Mesenchymal stem cell (in vitro differentiated cells and primary cell): ENCODE results near the gene B3GLCT.
A peak's percentile ranks its signal among the peaks of the same experiment; 100 is the strongest.

Experiments
- DNase-seq: peaks from one replicate; pipeline ENCODE4 v3.0.0-alpha.2; 2013
- H2AFZ ChIP-seq: one replicate; pipeline ENCODE4 v1.6.1; 2013; ENCODE audit warnings: low read depth, mild to moderate bottlenecking, control low read depth, inconsistent platforms, low read length, moderate library complexity
- H2AK5ac ChIP-seq: 2 replicates; pipeline ENCODE4 v1.6.1; 2013; ENCODE audit warnings: low read length, moderate library complexity, mild to moderate bottlenecking, inconsistent platforms; ENCODE audit not compliant: severe bottlenecking
- H2BK120ac ChIP-seq: one replicate; pipeline ENCODE4 v1.6.1; 2013; ENCODE audit warnings: low read depth, mild to moderate bottlenecking, inconsistent platforms, low read length, moderate library complexity
- H2BK12ac ChIP-seq, 2 experiments: one replicate each; pipeline ENCODE4 v1.6.1; 2013; ENCODE audit warnings: inconsistent platforms in 2 of 2, low read length in 2 of 2, mild to moderate bottlenecking in 2 of 2, moderate library complexity in 2 of 2, control low read depth in 1 of 2
- H2BK15ac ChIP-seq: one replicate; pipeline ENCODE4 v1.6.1; 2013; ENCODE audit warnings: mild to moderate bottlenecking, low read depth, inconsistent platforms; ENCODE audit not compliant: poor library complexity, severe bottlenecking
- H2BK5ac ChIP-seq: 2 replicates; pipeline ENCODE4 v1.6.1; 2013; ENCODE audit warnings: low read depth, mild to moderate bottlenecking, low read length, control low read depth, inconsistent platforms; ENCODE audit not compliant: poor library complexity, severe bottlenecking
- H3K14ac ChIP-seq, 2 experiments: one replicate each; pipeline ENCODE4 v1.6.1; 2013; ENCODE audit warnings: inconsistent platforms in 2 of 2, low read length in 2 of 2, control low read depth in 1 of 2, mild to moderate bottlenecking in 1 of 2, moderate library complexity in 1 of 2
- H3K18ac ChIP-seq, 2 experiments: one replicate each; pipeline ENCODE4 v1.6.1; 2013; ENCODE audit warnings: inconsistent platforms in 2 of 2, low read length in 2 of 2, control low read depth in 1 of 2, low read depth in 1 of 2, mild to moderate bottlenecking in 1 of 2
- H3K23ac ChIP-seq, 2 experiments: one replicate each; pipeline ENCODE4 v1.6.1; 2013; ENCODE audit warnings: inconsistent platforms in 2 of 2, low read length in 2 of 2, mild to moderate bottlenecking in 2 of 2, moderate library complexity in 2 of 2, control low read depth in 1 of 2
- H3K27ac ChIP-seq: 2 replicates; pipeline ENCODE4 v1.5.1; 2013; ENCODE audit warnings: mild to moderate bottlenecking, moderate library complexity, low read length, control low read depth, inconsistent platforms; ENCODE audit not compliant: poor library complexity, severe bottlenecking
- H3K27me3 ChIP-seq, 2 experiments: 2 replicates each; pipeline versions ENCODE4 v1.6.1 to v1.7.0; 2013; ENCODE audit warnings: low read length in 2 of 2, mild to moderate bottlenecking in 2 of 2, moderate library complexity in 2 of 2, control low read depth in 1 of 2, inconsistent platforms in 1 of 2; ENCODE audit not compliant: control insufficient read depth in 1 of 2, insufficient read depth in 1 of 2
- H3K36me3 ChIP-seq, 2 experiments: 2 replicates each; pipeline versions ENCODE4 v1.6.1 to v1.7.0; 2013; ENCODE audit warnings: low read length in 2 of 2, control low read depth in 1 of 2, inconsistent platforms in 1 of 2, low read depth in 1 of 2, mild to moderate bottlenecking in 1 of 2; ENCODE audit not compliant: insufficient read depth in 2 of 2, control insufficient read depth in 1 of 2
- H3K4ac ChIP-seq, 2 experiments: one replicate each; pipeline ENCODE4 v1.6.1; 2013; ENCODE audit warnings: inconsistent platforms in 2 of 2, low read length in 2 of 2, mild to moderate bottlenecking in 2 of 2, moderate library complexity in 2 of 2, control low read depth in 1 of 2, low read depth in 1 of 2
- H3K4me1 ChIP-seq: 2 replicates; pipeline ENCODE4 v1.6.1; 2013; ENCODE audit warnings: low read depth, low read length, control low read depth; ENCODE audit not compliant: control insufficient read depth, insufficient read depth
- H3K4me2 ChIP-seq: 2 replicates; pipeline ENCODE4 v1.6.1; 2013; ENCODE audit warnings: low read length, mild to moderate bottlenecking, inconsistent platforms; ENCODE audit not compliant: poor library complexity, severe bottlenecking
- H3K4me3 ChIP-seq, 2 experiments: 2 replicates each; pipeline versions ENCODE4 v1.5.1 to v1.7.0; 2013; ENCODE audit warnings: low read length in 2 of 2, mild to moderate bottlenecking in 2 of 2, control low read depth in 1 of 2, low read depth in 1 of 2; ENCODE audit not compliant: insufficient read depth in 1 of 2
- H3K79me1 ChIP-seq: replicated peaks from 2 replicates; pipeline ENCODE4 v1.6.1; 2013; ENCODE audit warnings: mild to moderate bottlenecking, control low read depth, low read length, inconsistent platforms; ENCODE audit not compliant: poor library complexity, severe bottlenecking
- H3K9ac ChIP-seq: 2 replicates; pipeline ENCODE4 v1.7.0; 2013; ENCODE audit warnings: mild to moderate bottlenecking, low read length, moderate library complexity
- H3K9me3 ChIP-seq: 2 replicates; pipeline ENCODE4 v1.7.0; 2013; ENCODE audit warnings: mild to moderate bottlenecking, low read length; ENCODE audit not compliant: control insufficient read depth
- H4K8ac ChIP-seq: one replicate; pipeline ENCODE4 v1.6.1; 2013; ENCODE audit warnings: inconsistent platforms, mild to moderate bottlenecking, low read length, moderate library complexity
- H4K91ac ChIP-seq: one replicate; pipeline ENCODE4 v1.6.1; 2013; ENCODE audit warnings: mild to moderate bottlenecking, low read length, inconsistent platforms
- WGBS: methylation state at CpG from one replicate; pipeline ENCODE4 v1.1.7; 2013; ENCODE audit warnings: mixed read lengths; 5-methylcytosine and 5-hydroxymethylcytosine counted together

B3GLCT gene

DNA sequence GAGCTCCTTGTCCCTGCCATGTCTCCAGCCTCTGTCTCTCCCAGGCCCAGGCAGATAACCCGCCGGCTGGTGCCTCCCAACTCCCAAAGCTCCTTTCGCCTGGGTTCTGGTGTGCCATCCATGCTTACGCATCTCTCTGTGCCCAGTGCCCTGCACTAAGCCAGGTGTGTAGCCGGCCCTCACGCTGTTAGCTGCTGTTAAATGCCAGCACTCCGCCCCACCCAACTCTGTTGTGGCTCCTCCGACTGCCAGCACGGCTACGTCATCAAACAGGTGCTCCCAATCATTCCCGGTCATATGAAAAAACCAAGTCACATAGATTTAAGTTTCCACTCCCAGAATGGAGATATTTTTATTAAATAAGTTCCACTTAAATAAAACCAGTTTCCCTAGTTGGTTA is 31.0 kb upstream of the B3GLCT start:
- Histone ChIP-seq H3K36me3 (no peaks in the 10 kb centered on the region), H3K18ac (no peak overlapping the region), H4K8ac (no peak overlapping the region), H3K4ac (no peak overlapping the region), H4K91ac (no peak overlapping the region), H2AK5ac (no peak overlapping the region), H3K27me3 (no peaks in the 10 kb centered on the region), H2BK120ac (no peak overlapping the region), H3K9ac (no peak overlapping the region), H3K27ac (no peak overlapping the region), H3K14ac (no peak overlapping the region), H2BK12ac (no peak overlapping the region), H3K4me2 (no peak overlapping the region), H2BK5ac (no peak overlapping the region), H3K4me1 (peaks cover 3% of the 10 kb centered on the region), H3K23ac (no peak overlapping the region), H3K79me1 (no peaks in the 10 kb centered on the region), H2BK15ac (no peak overlapping the region), H3K4me3 (no peak overlapping the region), H2AFZ (no peak overlapping the region), H3K9me3 (no peaks in the 10 kb centered on the region)
- 92% methylated on average over 10 of the region's 11 CpGs for WGBS
- DNase-seq = no peak

DNA sequence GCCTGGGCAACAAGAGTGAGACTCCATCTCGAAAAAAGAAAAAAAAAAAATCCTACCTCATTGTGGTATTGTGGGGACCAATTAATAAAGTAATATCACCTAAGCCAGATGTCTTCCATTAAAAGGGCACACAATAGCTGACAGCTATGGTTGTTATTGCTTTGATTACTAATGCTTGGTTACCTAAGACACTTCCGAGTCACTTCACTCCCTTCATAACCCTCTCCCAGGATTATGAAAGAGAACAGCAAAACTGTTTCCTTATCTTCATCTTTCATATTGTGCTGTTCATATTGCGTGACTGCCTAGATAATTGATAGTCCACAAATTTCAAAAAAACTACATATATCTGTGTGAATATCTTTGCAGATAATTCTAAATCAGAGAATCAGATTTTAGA is 27.8 kb upstream of the B3GLCT start:
- Histone ChIP-seq H3K27me3 (no peaks in the 10 kb centered on the region), H3K4me1 (peaks cover 3% of the 10 kb centered on the region), H3K79me1 (no peaks in the 10 kb centered on the region), H2BK15ac (no peak overlapping the region), H3K9me3 (no peaks in the 10 kb centered on the region), H2BK5ac (no peak overlapping the region), H3K4me2 (no peak overlapping the region), H3K36me3 (no peaks in the 10 kb centered on the region), H2BK12ac (no peak overlapping the region), H3K18ac (no peak overlapping the region), H3K4me3 (no peak overlapping the region), H3K9ac (no peak overlapping the region), H2AFZ (no peak overlapping the region), H3K27ac (peak overlapping the region; percentile 59), H2BK120ac (no peak overlapping the region), H2AK5ac (no peak overlapping the region), H3K4ac (no peak overlapping the region), H3K23ac (no peak overlapping the region), H4K91ac (no peak overlapping the region), H3K14ac (no peak overlapping the region), H4K8ac (no peak overlapping the region)
- peak; percentile 28 for DNase-seq
- 33% methylated on average over 1 of the region's 3 CpGs for WGBS

DNA sequence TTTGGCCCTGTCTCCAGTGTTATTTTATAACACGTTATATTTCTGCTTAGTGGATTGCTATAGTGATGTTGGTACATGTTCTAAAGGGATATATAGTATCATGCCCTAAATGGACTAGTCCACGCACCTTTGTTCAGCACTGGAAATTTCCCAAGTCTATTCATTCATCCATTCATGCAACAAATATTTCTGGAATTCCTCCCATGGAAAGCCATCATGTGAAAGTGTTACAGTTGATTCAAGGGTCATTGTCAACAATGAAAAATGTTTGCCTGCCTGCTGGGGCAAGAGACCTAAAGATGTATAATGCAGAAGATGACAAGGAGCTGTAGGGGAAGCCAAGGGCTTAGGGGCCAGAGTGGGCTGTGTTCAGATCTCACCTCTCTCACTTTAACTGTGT is 27.2 kb upstream of the B3GLCT start:
- H2BK12ac ChIP-seq = no peak overlapping the region
- H3K9me3 ChIP-seq = no peaks in the 10 kb centered on the region
- H3K4me1 ChIP-seq = peaks cover 3% of the 10 kb centered on the region
- H4K8ac ChIP-seq = no peak overlapping the region
- H3K18ac ChIP-seq = no peak overlapping the region
- H2BK5ac ChIP-seq = no peak overlapping the region
- peak overlapping the region; percentile 73 for H3K27ac ChIP-seq
- no peaks in the 10 kb centered on the region for H3K27me3 ChIP-seq
- H3K4me2 ChIP-seq = no peak overlapping the region
- no peak overlapping the region for H3K4ac ChIP-seq
- 40% methylated on average over 1 of the region's 2 CpGs for WGBS
- no peak overlapping the region for H3K9ac ChIP-seq
- DNase-seq = peak; percentile 72
- no peak overlapping the region for H2AK5ac ChIP-seq
- H3K36me3 ChIP-seq = no peaks in the 10 kb centered on the region
- H3K14ac ChIP-seq = no peak overlapping the region
- H3K4me3 ChIP-seq = no peak overlapping the region
- no peak overlapping the region for H2BK15ac ChIP-seq
- H3K79me1 ChIP-seq = no peaks in the 10 kb centered on the region
- H2AFZ ChIP-seq = no peak overlapping the region
- H4K91ac ChIP-seq = no peak overlapping the region
- no peak overlapping the region for H2BK120ac ChIP-seq
- no peak overlapping the region for H3K23ac ChIP-seq

DNA sequence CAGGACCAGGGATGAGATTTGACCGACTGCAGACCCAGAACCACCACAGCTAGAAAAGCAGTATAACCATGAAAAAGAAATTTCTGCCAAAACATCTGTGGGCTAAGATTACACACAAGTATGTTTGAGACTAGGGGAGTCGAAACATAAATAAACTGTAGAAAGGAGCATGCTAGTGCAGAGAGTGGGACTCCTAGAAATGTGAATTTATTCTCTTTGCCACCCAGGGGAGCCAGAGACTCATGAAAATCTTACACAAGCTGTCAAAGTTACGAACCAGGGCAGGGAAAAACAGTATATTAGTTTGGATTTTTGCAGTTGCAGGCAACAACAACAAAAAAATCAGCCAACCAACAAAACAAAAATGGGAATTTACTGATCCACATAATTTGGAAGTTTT is 25.8 kb upstream of the B3GLCT start:
- Histone ChIP-seq H3K79me1 (no peaks in the 10 kb centered on the region), H3K18ac (no peak overlapping the region), H3K9me3 (no peaks in the 10 kb centered on the region), H3K14ac (no peak overlapping the region), H3K23ac (no peak overlapping the region), H3K36me3 (no peaks in the 10 kb centered on the region), H3K4me3 (no peak overlapping the region), H3K4me1 (peaks cover 3% of the 10 kb centered on the region), H3K4ac (no peak overlapping the region), H3K27me3 (no peaks in the 10 kb centered on the region), H2BK120ac (no peak overlapping the region), H2BK12ac (no peak overlapping the region), H3K9ac (no peak overlapping the region), H3K4me2 (no peak overlapping the region), H4K8ac (no peak overlapping the region), H2BK5ac (no peak overlapping the region), H2AFZ (no peak overlapping the region), H4K91ac (no peak overlapping the region), H3K27ac (no peak overlapping the region), H2BK15ac (no peak overlapping the region), H2AK5ac (peak overlapping the region; percentile 96)
- WGBS = 50% methylated on average over 1 of the region's 3 CpGs
- DNase-seq = peak; percentile 47
